Measurements from ENCODE around the gene NSMCE4A. TPM values are rescaled to one million over a fixed set of nuclear protein-coding genes. Genes with fewer than 3 reads are reported as not detected.

The NSMCE4A gene
- total and polyA plus RNA-seq, 2 experiments from 2014 or later, result 25.6 to 29.2 TPM

GRCh38 chr10:122021379-122021778 is 46.4 kb upstream of the NSMCE4A start:
- Histone ChIP-seq H3K4me3 (peak overlapping the region; percentile 36), H3K4me2 (ENCODE audit: unreplicated experiment) (peak overlapping the region; percentile 65), H3K9ac (0 out of 2 replicates have a peak overlapping the region, but pooled peaks have one; percentile 11), H3K9me2 (ENCODE audit: insufficient read depth) (no peaks in the 10 kb centered on the region), H3K79me2 (ENCODE audit: insufficient read depth) (no peaks in the 10 kb centered on the region), H3K27ac (no peak overlapping the region), H3K36me3 (ENCODE audit: low read depth) (no peaks in the 10 kb centered on the region), H4K20me1 (ENCODE audit: insufficient read depth) (no peaks in the 10 kb centered on the region), H3K9me3 (ENCODE audit: low read depth) (no peaks in the 10 kb centered on the region), H3K4me1 (ENCODE audit: insufficient read depth) (no peaks in the 10 kb centered on the region), H3K27me3 (replicated peaks; ENCODE audit: insufficient read depth) (peaks cover 10% of the 10 kb centered on the region; the same call in 1 of the 2 replicates), H3F3A (ENCODE audit: insufficient read depth) (no peaks in the 10 kb centered on the region), H2AFZ (peak overlapping the region; percentile 45)
- in situ Hi-C loops (cut with MboI), result no loop called here
- DNase-seq, result peak; percentile 63
- WGBS, 2 experiments (ENCODE audit: low coverage in 1 of 2, low lambda C conversion rate in 2 of 2, missing lambda C conversion rate in 2 of 2), result 4% methylated on average over 9 of the region's 9 CpGs
- TF ChIP-seq EZH2phosphoT487 (IDR thresholded peaks at IDR 0.05; ENCODE audit: insufficient read depth, low read depth) (no peak), EZH2 (IDR thresholded peaks at IDR 0.05; ENCODE audit: insufficient read depth, poor library complexity, severe bottlenecking) (no peak)

GRCh38 chr10:122020226-122020625 is 45.2 kb upstream of the NSMCE4A start:
- DNase-seq, result no peak
- Histone ChIP-seq H3K9me2 (ENCODE audit: insufficient read depth) (no peaks in the 10 kb centered on the region), H4K20me1 (ENCODE audit: insufficient read depth) (no peaks in the 10 kb centered on the region), H2AFZ (no peak overlapping the region), H3F3A (ENCODE audit: insufficient read depth) (no peaks in the 10 kb centered on the region), H3K9me3 (ENCODE audit: low read depth) (no peaks in the 10 kb centered on the region), H3K4me1 (ENCODE audit: insufficient read depth) (no peaks in the 10 kb centered on the region), H3K4me2 (ENCODE audit: unreplicated experiment) (no peak overlapping the region), H3K36me3 (ENCODE audit: low read depth) (no peaks in the 10 kb centered on the region), H3K9ac (no peak overlapping the region), H3K27me3 (replicated peaks; ENCODE audit: insufficient read depth) (peaks cover 10% of the 10 kb centered on the region; the same call in 1 of the 2 replicates), H3K27ac (no peak overlapping the region), H3K79me2 (ENCODE audit: insufficient read depth) (no peaks in the 10 kb centered on the region), H3K4me3 (no peak overlapping the region)
- TF ChIP-seq EZH2phosphoT487 (IDR thresholded peaks at IDR 0.05; ENCODE audit: insufficient read depth, low read depth), result no peak
- no peak for TF ChIP-seq EZH2 (IDR thresholded peaks at IDR 0.05; ENCODE audit: insufficient read depth, poor library complexity, severe bottlenecking)
- in situ Hi-C loops (cut with MboI), result no loop called here
- WGBS, 2 experiments (ENCODE audit: low coverage in 1 of 2, low lambda C conversion rate in 2 of 2, missing lambda C conversion rate in 2 of 2), result 87 to 92% methylated on average over 6 of the region's 6 CpGs

GRCh38 chr10:122019414-122019975 is 44.5 kb upstream of the NSMCE4A start:
- no peak overlapping the region for H3K4me3 ChIP-seq
- no peak overlapping the region for H3K27ac ChIP-seq
- H3K27me3 ChIP-seq (replicated peaks; ENCODE audit: insufficient read depth), result peaks cover 10% of the 10 kb centered on the region; the same call in 1 of the 2 replicates
- no peak for DNase-seq
- H3K79me2 ChIP-seq (ENCODE audit: insufficient read depth), result no peaks in the 10 kb centered on the region
- H2AFZ ChIP-seq, result no peak overlapping the region
- no peaks in the 10 kb centered on the region for H4K20me1 ChIP-seq (ENCODE audit: insufficient read depth)
- H3K4me2 ChIP-seq (ENCODE audit: unreplicated experiment), result no peak overlapping the region
- TF ChIP-seq EZH2phosphoT487 (IDR thresholded peaks at IDR 0.05; ENCODE audit: insufficient read depth, low read depth) (no peak), EZH2 (IDR thresholded peaks at IDR 0.05; ENCODE audit: insufficient read depth, poor library complexity, severe bottlenecking) (no peak)
- H3K9ac ChIP-seq, result no peak overlapping the region
- no peaks in the 10 kb centered on the region for H3K36me3 ChIP-seq (ENCODE audit: low read depth)
- no peaks in the 10 kb centered on the region for H3K9me3 ChIP-seq (ENCODE audit: low read depth)
- no peaks in the 10 kb centered on the region for H3K4me1 ChIP-seq (ENCODE audit: insufficient read depth)
- no peaks in the 10 kb centered on the region for H3K9me2 ChIP-seq (ENCODE audit: insufficient read depth)
- no peaks in the 10 kb centered on the region for H3F3A ChIP-seq (ENCODE audit: insufficient read depth)
- WGBS, 2 experiments (ENCODE audit: low coverage in 1 of 2, low lambda C conversion rate in 2 of 2, missing lambda C conversion rate in 2 of 2), result 91 to 93% methylated on average over 24 of the region's 24 CpGs
- in situ Hi-C loops (cut with MboI), result no loop called here

DNA sequence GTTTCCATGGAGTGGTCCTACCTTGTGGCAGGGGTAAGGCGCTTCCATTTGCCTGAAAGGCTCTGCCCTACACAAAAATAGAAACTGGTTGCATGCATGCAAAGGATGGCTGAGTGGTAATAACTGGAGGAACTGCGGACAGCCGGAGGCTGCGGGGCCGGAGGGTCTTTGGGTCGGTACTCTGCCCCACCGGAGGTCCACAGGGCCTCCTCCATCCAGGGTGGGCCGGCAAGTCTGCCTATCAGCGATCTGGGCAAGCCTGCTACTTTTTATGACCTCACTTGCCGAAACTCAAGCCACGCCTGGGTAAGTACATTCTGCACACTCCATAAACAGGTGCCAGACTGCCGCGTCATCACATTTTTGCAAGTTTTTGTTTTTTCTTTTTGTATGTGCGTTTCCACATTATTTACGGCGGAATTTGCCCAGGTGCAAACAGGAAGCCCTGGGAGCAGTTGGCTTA is 44.0 kb upstream of the NSMCE4A start:
- Histone ChIP-seq H3K36me3 (ENCODE audit: low read depth) (no peaks in the 10 kb centered on the region), H3K9me2 (ENCODE audit: insufficient read depth) (no peaks in the 10 kb centered on the region), H3K27me3 (replicated peaks; ENCODE audit: insufficient read depth) (peaks cover 10% of the 10 kb centered on the region), H3F3A (ENCODE audit: insufficient read depth) (no peaks in the 10 kb centered on the region), H4K20me1 (ENCODE audit: insufficient read depth) (no peaks in the 10 kb centered on the region), H3K79me2 (ENCODE audit: insufficient read depth) (no peaks in the 10 kb centered on the region), H3K27ac (no peak overlapping the region), H2AFZ (no peak overlapping the region), H3K9me3 (ENCODE audit: low read depth) (no peaks in the 10 kb centered on the region), H3K9ac (no peak overlapping the region), H3K4me2 (ENCODE audit: unreplicated experiment) (no peak overlapping the region), H3K4me1 (ENCODE audit: insufficient read depth) (no peaks in the 10 kb centered on the region), H3K4me3 (no peak overlapping the region)
- WGBS, 2 experiments (ENCODE audit: low coverage in 1 of 2, low lambda C conversion rate in 2 of 2, missing lambda C conversion rate in 2 of 2), result 47 to 56% methylated on average over 16 of the region's 16 CpGs
- no peak for TF ChIP-seq EZH2phosphoT487 (IDR thresholded peaks at IDR 0.05; ENCODE audit: insufficient read depth, low read depth)
- no peak for TF ChIP-seq EZH2 (IDR thresholded peaks at IDR 0.05; ENCODE audit: insufficient read depth, poor library complexity, severe bottlenecking)
- in situ Hi-C loops (cut with MboI), result no loop called here
- no peak for DNase-seq
